ENCODE results near the gene MTR.

MTR gene

DNA sequence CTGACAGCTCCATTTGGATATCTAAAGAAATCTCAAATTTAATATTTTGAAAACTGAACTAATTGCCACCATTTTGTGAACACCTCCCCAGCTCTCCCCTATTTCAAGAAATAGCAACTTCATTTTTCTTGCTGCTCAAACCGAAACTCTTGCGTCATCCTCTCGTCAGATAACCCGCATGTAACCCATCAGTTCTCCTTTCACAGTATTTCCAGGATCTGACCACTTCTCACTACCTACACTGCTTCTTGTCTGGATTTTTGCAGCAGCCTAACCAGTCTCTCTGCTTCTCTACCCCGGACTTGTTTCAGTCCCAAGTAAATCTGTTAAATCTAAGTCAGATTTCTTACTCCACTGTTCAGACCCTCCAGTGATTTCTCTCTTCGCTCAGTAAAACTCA, 75.6 kb downstream of the MTR start:
- no peak for TF ChIP-seq MAX (IDR thresholded peaks at IDR 0.05)
- TF ChIP-seq EP300 (IDR thresholded peaks at IDR 0.05; ENCODE audit: borderline replicate concordance) = no peak
- TF ChIP-seq CREB1 (IDR thresholded peaks at IDR 0.05; ENCODE audit: low read depth) = no peak
- TF ChIP-seq FOXM1 (IDR thresholded peaks at IDR 0.05; ENCODE audit: borderline replicate concordance, low read depth) = no peak
- TF ChIP-seq, protein P1, sequence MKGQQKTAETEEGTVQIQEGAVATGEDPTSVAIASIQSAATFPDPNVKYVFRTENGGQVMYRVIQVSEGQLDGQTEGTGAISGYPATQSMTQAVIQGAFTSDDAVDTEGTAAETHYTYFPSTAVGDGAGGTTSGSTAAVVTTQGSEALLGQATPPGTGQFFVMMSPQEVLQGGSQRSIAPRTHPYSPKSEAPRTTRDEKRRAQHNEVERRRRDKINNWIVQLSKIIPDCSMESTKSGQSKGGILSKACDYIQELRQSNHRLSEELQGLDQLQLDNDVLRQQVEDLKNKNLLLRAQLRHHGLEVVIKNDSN (IDR thresholded peaks at IDR 0.05) = no peak
- TF ChIP-seq RAD21 (IDR thresholded peaks at IDR 0.05; ENCODE audit: low read depth) = no peak
- TF ChIP-seq TEAD4 (IDR thresholded peaks at IDR 0.05) = no peak
- TF ChIP-seq ZBTB7A (IDR thresholded peaks at IDR 0.05; ENCODE audit: low read depth) = no peak
- TF ChIP-seq CEBPB (IDR thresholded peaks at IDR 0.05) = no peak
- TF ChIP-seq EGR1 (IDR thresholded peaks at IDR 0.05) = no peak

- TF ChIP-seq ZBTB7A (IDR thresholded peaks at IDR 0.05; ENCODE audit: low read depth) = no peak
- no peak for TF ChIP-seq RAD21 (IDR thresholded peaks at IDR 0.05; ENCODE audit: low read depth)
- no peak for TF ChIP-seq EGR1 (IDR thresholded peaks at IDR 0.05)
Measured at GRCh38 chr1:236872075-236872666, 77.1 kb downstream of the MTR start.

DNA sequence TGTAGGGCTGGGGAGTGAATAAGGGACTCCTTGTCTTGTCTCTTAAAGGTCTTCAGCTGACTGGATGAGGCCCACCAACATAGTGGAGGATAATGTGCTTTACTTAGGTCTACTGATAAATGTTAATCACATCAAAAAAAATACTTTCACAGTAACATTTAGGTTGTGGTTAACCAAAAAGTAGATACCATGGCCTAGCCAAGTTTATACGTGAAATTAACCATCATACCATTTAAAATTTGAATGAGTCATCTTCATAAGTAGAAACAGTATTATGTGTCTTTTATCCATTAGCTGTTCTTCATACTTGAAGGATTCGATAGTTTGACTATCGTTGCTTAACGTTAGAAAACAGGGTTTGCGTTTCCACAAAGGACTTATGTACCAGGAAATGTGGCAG, 80.9 kb downstream of the MTR start:
- TF ChIP-seq, protein P1 (IDR thresholded peaks at IDR 0.05) = no peak
- TF ChIP-seq TEAD4 (IDR thresholded peaks at IDR 0.05) (no peak), EP300 (IDR thresholded peaks at IDR 0.05; ENCODE audit: borderline replicate concordance) (no peak), CEBPB (IDR thresholded peaks at IDR 0.05) (no peak), CREB1 (IDR thresholded peaks at IDR 0.05; ENCODE audit: low read depth) (no peak), REST (IDR thresholded peaks at IDR 0.05; ENCODE audit: low read depth) (no peak), NFIC (IDR thresholded peaks at IDR 0.05) (no peak), FOXM1 (IDR thresholded peaks at IDR 0.05; ENCODE audit: borderline replicate concordance, low read depth) (no peak), EGR1 (IDR thresholded peaks at IDR 0.05) (no peak), MAX (IDR thresholded peaks at IDR 0.05) (no peak), ZBTB7A (IDR thresholded peaks at IDR 0.05; ENCODE audit: low read depth) (no peak), TAF1 (IDR thresholded peaks at IDR 0.05; ENCODE audit: low read depth) (no peak), YY1 (IDR thresholded peaks at IDR 0.05; ENCODE audit: low read depth) (no peak), TCF12 (IDR thresholded peaks at IDR 0.05; ENCODE audit: low read depth) (no peak), RAD21 (IDR thresholded peaks at IDR 0.05; ENCODE audit: low read depth) (no peak)

- no peak for TF ChIP-seq REST (IDR thresholded peaks at IDR 0.05; ENCODE audit: low read depth)
- TF ChIP-seq EP300 (IDR thresholded peaks at IDR 0.05; ENCODE audit: borderline replicate concordance) = no peak
- TF ChIP-seq ZBTB7A (IDR thresholded peaks at IDR 0.05; ENCODE audit: low read depth) = no peak
- no peak for TF ChIP-seq CEBPB (IDR thresholded peaks at IDR 0.05)
- TF ChIP-seq FOXM1 (IDR thresholded peaks at IDR 0.05; ENCODE audit: borderline replicate concordance, low read depth) = no peak
- TF ChIP-seq MAX (IDR thresholded peaks at IDR 0.05) = no peak
Measured at GRCh38 chr1:236877661-236878060, 82.6 kb downstream of the MTR start.

DNA sequence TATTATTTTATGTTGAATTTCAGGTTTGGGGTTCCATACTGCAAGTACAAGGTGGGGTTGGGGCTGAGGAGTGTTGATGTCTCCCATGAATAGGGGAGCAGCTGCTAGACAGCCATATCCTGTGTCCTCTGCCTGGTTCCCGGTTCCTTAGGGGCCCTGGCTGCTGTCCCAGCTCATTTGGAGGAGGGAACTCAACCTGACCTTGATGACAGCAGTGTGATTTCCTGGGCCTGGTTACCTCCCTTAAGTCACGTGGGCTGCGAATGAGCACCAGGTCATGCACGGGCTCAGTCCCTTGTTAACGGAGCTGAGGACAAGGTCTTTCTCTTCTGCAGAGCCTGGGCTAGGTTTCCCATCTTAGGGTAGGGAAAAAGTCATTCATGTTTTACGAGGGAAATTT, 85.1 kb downstream of the MTR start:
- TF ChIP-seq, protein P1 (IDR thresholded peaks at IDR 0.05) = no peak
- no peak for TF ChIP-seq CEBPB (IDR thresholded peaks at IDR 0.05)
- TF ChIP-seq RAD21 (IDR thresholded peaks at IDR 0.05; ENCODE audit: low read depth) = no peak
- TF ChIP-seq CREB1 (IDR thresholded peaks at IDR 0.05; ENCODE audit: low read depth) = no peak
- TF ChIP-seq EGR1 (IDR thresholded peaks at IDR 0.05) = no peak
- no peak for TF ChIP-seq ZBTB7A (IDR thresholded peaks at IDR 0.05; ENCODE audit: low read depth)
- no peak for TF ChIP-seq TCF12 (IDR thresholded peaks at IDR 0.05; ENCODE audit: low read depth)
- no peak for TF ChIP-seq FOXM1 (IDR thresholded peaks at IDR 0.05; ENCODE audit: borderline replicate concordance, low read depth)
- no peak for TF ChIP-seq NFIC (IDR thresholded peaks at IDR 0.05)
- TF ChIP-seq MAX (IDR thresholded peaks at IDR 0.05) = no peak
- TF ChIP-seq REST (IDR thresholded peaks at IDR 0.05; ENCODE audit: low read depth) = no peak
- no peak for TF ChIP-seq TEAD4 (IDR thresholded peaks at IDR 0.05)
- no peak for TF ChIP-seq TAF1 (IDR thresholded peaks at IDR 0.05; ENCODE audit: low read depth)
- TF ChIP-seq YY1 (IDR thresholded peaks at IDR 0.05; ENCODE audit: low read depth) = no peak
- no peak for TF ChIP-seq EP300 (IDR thresholded peaks at IDR 0.05; ENCODE audit: borderline replicate concordance)
